ENCODE data around the gene LYPLA2.

- TF ChIP-seq, protein P1, sequence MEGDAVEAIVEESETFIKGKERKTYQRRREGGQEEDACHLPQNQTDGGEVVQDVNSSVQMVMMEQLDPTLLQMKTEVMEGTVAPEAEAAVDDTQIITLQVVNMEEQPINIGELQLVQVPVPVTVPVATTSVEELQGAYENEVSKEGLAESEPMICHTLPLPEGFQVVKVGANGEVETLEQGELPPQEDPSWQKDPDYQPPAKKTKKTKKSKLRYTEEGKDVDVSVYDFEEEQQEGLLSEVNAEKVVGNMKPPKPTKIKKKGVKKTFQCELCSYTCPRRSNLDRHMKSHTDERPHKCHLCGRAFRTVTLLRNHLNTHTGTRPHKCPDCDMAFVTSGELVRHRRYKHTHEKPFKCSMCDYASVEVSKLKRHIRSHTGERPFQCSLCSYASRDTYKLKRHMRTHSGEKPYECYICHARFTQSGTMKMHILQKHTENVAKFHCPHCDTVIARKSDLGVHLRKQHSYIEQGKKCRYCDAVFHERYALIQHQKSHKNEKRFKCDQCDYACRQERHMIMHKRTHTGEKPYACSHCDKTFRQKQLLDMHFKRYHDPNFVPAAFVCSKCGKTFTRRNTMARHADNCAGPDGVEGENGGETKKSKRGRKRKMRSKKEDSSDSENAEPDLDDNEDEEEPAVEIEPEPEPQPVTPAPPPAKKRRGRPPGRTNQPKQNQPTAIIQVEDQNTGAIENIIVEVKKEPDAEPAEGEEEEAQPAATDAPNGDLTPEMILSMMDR (IDR thresholded peaks at IDR 0.05) = no peak
- TF ChIP-seq POLR2A (IDR thresholded peaks at IDR 0.05) = no peak
Measured at GRCh38 chr1:23787701-23788100, 3.2 kb upstream of the LYPLA2 start.

All from right lobe of liver (tissue), 4 donors.